ENCODE measurements around the gene CISD3. TPM values are rescaled to one million over a fixed set of nuclear protein-coding genes. Genes with fewer than 3 reads are reported as not detected.

CISD3 gene
- total and polyA plus RNA-seq, 2 of the 4 experiments (the other 2 are of a cell fraction) = 1.3 to 14.1 TPM

DNA sequence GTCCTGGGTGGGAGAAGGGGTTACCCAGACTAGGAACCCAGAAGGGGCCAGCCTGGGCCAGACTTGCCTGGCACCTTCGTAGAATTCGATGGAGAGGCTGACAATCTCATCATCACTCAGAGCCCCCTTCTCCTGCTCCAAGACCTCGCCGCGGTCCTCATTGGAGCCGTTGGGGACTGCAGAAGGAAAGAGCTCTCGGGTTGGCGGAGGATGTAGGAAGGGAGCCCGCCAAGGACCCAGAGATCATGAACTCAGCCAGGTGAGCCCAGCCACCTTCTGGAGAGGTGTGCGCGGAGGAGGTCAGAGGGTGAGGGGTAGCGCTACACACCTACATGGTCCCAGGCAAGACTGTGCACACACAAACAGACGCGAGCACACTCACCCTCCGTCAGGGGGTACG is 8.5 kb downstream of the CISD3 start (continued):
- TF ChIP-seq, protein P1, sequence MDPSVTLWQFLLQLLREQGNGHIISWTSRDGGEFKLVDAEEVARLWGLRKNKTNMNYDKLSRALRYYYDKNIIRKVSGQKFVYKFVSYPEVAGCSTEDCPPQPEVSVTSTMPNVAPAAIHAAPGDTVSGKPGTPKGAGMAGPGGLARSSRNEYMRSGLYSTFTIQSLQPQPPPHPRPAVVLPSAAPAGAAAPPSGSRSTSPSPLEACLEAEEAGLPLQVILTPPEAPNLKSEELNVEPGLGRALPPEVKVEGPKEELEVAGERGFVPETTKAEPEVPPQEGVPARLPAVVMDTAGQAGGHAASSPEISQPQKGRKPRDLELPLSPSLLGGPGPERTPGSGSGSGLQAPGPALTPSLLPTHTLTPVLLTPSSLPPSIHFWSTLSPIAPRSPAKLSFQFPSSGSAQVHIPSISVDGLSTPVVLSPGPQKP (IDR thresholded peaks at IDR 0.05; ENCODE audit: borderline replicate concordance, low read depth, low read length) = no peak
- TF ChIP-seq SMC3 (IDR thresholded peaks at IDR 0.05; ENCODE audit: low read depth, low read length) (no peak), CHD1 (IDR thresholded peaks at IDR 0.05; ENCODE audit: low read depth, low read length) (no peak)

DNA sequence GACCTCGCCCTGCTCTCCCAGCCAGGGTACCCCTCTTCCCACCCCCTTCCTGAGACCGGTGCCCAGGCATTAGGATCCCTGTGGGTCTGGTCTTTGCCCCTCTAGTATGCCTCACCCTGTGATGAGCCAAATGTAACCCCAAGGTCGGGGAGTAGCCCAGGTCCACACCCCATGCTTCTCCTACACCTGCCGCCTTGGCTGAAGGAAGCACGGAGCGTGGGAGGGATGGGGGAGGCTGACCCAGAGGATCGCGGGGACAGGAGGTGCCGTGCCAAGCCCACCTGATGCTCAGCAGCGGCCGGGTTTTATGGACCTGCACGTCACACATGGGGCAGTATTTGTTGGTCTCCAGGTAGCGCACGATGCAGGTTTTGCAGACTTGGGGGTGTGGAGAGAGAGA is 9.2 kb downstream of the CISD3 start:
- H3K4me1 ChIP-seq (ENCODE audit: control insufficient read depth, insufficient read depth, low read length) = peaks cover 15% of the 10 kb centered on the region
- no peak overlapping the region for H2BK120ac ChIP-seq (ENCODE audit: low read depth, low read length)
- no peak overlapping the region for H3K56ac ChIP-seq (ENCODE audit: extremely low read depth, insufficient read depth, low read length)
- no peak overlapping the region for H3K9ac ChIP-seq (ENCODE audit: low read depth, low read length)
- in situ Hi-C loops (cut with MboI; ENCODE audit: low sequenced_read_pairs) = no loop called here
- H3K23ac ChIP-seq (ENCODE audit: low read depth, low read length) = no peak overlapping the region
- H3K9me3 ChIP-seq (ENCODE audit: control insufficient read depth, insufficient read depth, low read length) = no peaks in the 10 kb centered on the region
- intact Hi-C loops (cut with micrococcal nuclease) = no loop called here
- no peak overlapping the region for H3K18ac ChIP-seq (ENCODE audit: low read depth, low read length)
- no peak overlapping the region for H3K4me3 ChIP-seq (ENCODE audit: insufficient read depth, low read depth, low read length)
- H3K27ac ChIP-seq (ENCODE audit: insufficient read depth, low read length) = no peak overlapping the region
- no peak for TF ChIP-seq POLR2A (IDR thresholded peaks at IDR 0.05; ENCODE audit: low read depth, low read length)
- TF ChIP-seq, protein P2, sequence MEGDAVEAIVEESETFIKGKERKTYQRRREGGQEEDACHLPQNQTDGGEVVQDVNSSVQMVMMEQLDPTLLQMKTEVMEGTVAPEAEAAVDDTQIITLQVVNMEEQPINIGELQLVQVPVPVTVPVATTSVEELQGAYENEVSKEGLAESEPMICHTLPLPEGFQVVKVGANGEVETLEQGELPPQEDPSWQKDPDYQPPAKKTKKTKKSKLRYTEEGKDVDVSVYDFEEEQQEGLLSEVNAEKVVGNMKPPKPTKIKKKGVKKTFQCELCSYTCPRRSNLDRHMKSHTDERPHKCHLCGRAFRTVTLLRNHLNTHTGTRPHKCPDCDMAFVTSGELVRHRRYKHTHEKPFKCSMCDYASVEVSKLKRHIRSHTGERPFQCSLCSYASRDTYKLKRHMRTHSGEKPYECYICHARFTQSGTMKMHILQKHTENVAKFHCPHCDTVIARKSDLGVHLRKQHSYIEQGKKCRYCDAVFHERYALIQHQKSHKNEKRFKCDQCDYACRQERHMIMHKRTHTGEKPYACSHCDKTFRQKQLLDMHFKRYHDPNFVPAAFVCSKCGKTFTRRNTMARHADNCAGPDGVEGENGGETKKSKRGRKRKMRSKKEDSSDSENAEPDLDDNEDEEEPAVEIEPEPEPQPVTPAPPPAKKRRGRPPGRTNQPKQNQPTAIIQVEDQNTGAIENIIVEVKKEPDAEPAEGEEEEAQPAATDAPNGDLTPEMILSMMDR (conservative IDR thresholded peaks at IDR 0.05; ENCODE audit: low read depth, low read length) = no peak
- TF ChIP-seq, protein P3, sequence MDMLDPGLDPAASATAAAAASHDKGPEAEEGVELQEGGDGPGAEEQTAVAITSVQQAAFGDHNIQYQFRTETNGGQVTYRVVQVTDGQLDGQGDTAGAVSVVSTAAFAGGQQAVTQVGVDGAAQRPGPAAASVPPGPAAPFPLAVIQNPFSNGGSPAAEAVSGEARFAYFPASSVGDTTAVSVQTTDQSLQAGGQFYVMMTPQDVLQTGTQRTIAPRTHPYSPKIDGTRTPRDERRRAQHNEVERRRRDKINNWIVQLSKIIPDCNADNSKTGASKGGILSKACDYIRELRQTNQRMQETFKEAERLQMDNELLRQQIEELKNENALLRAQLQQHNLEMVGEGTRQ (IDR thresholded peaks at IDR 0.05; ENCODE audit: low read depth, low read length) = no peak
- no peak for TF ChIP-seq FOS (IDR thresholded peaks at IDR 0.05; ENCODE audit: low read depth, low read length)
- no peak for TF ChIP-seq NFE2L2 (IDR thresholded peaks at IDR 0.05; ENCODE audit: low read depth, low read length)
- TF ChIP-seq, protein P1 (IDR thresholded peaks at IDR 0.05; ENCODE audit: borderline replicate concordance, low read depth, low read length) = no peak
- peaks cover 15 to 73% of the 10 kb centered on the region in 2 experiments for H3K79me1 ChIP-seq (ENCODE audit: low read depth in 1 of 2, low read length in 2 of 2)
- POLR2A ChIA-PET (ENCODE audit: unreplicated experiment) = no interaction called here
- H2BK20ac ChIP-seq (ENCODE audit: low read depth, low read length) = no peak overlapping the region
- no peaks in the 10 kb centered on the region for H3K27me3 ChIP-seq (ENCODE audit: control insufficient read depth, insufficient read depth, low read length)
- H4K20me1 ChIP-seq (ENCODE audit: insufficient read depth, low read length) = peaks cover 71% of the 10 kb centered on the region
- ATAC-seq (ENCODE audit: low read depth) (no peak), DNase-seq (no peak)
- peaks cover 10% of the 10 kb centered on the region for H3K9me1 ChIP-seq (ENCODE audit: insufficient read depth, low read length)
- no peak overlapping the region for H4K8ac ChIP-seq (ENCODE audit: low read depth in 2 of 2, low read length in 2 of 2)
- H2AFZ ChIP-seq (replicated peaks; ENCODE audit: low read length, poor library complexity) = no peak overlapping the region
- H2BK15ac ChIP-seq (ENCODE audit: low read depth, low read length) = no peak overlapping the region
- H2AK9ac ChIP-seq (replicated peaks; ENCODE audit: low read depth, low read length, poor library complexity) = no peak overlapping the region
- BruUV-seq (replicated peaks) = no TSS peak
- H3K4ac ChIP-seq (ENCODE audit: low read depth, low read length) = no peak overlapping the region
- H3K36me3 ChIP-seq (ENCODE audit: control insufficient read depth, insufficient read depth, low read length) = peaks cover 43% of the 10 kb centered on the region
- H3K4me2 ChIP-seq (ENCODE audit: low read depth, low read length) = no peak overlapping the region
- no CpG with 5 or more reads among the region's 14 CpGs for WGBS, 2 experiments (ENCODE audit: extremely low coverage in 2 of 2, insufficient read length in 1 of 2)
- dilution Hi-C loops (cut with HindIII; ENCODE audit: low sequenced_read_pairs, unreplicated experiment) = no loop called here
- H3K14ac ChIP-seq (replicated peaks; ENCODE audit: low read depth, low read length) = no peak overlapping the region
- no peak overlapping the region for H2BK5ac ChIP-seq (ENCODE audit: low read depth, low read length, poor library complexity, severe bottlenecking)
- H4K5ac ChIP-seq (ENCODE audit: low read depth, low read length) = no peak overlapping the region
- no peak overlapping the region for H2AK5ac ChIP-seq (ENCODE audit: low read depth, low read length)
- CTCF ChIA-PET = no interaction called here
- no peak overlapping the region for H4K91ac ChIP-seq (ENCODE audit: insufficient read depth, low read depth, low read length)
